Mucosa of descending colon (tissue), 3 donors: ENCODE data around the gene RRAS2. TPM values are rescaled to one million over a fixed set of nuclear protein-coding genes. Genes with fewer than 3 reads are reported as not detected.

Experiments used
- ATAC-seq: fragments of 200-7000 bp; cut with Tn5 transposase; one replicate; pipeline ENCODE4 v1.9.1; 2020; ENCODE audit warnings: mild to moderate bottlenecking, moderate library complexity
- DNase-seq, 3 donors: peaks; one replicate each; pipeline ENCODE4 v3.0.0-alpha.2; 2020
- H3K36me3 ChIP-seq: fragments of 200-600 bp; one replicate; pipeline ENCODE4 v1.8.0; 2021; ENCODE audit warnings: low read depth, mild to moderate bottlenecking
- H3K4me1 ChIP-seq: fragments of 200-600 bp; one replicate; pipeline ENCODE4 v1.8.0; 2021; ENCODE audit warnings: low read depth, mild to moderate bottlenecking
- H3K4me3 ChIP-seq: fragments of 200-600 bp; one replicate; pipeline ENCODE4 v1.8.0; 2021; ENCODE audit warnings: mild to moderate bottlenecking
- H3K9me3 ChIP-seq: fragments of 200-600 bp; one replicate; pipeline ENCODE4 v1.8.0; 2021; ENCODE audit warnings: mild to moderate bottlenecking
- CTCF ChIP-seq: fragments of 200-600 bp; IDR thresholded peaks from one replicate; pipeline ENCODE4 v1.8.0; 2022; ENCODE audit warnings: antibody characterized with exemption, mild to moderate bottlenecking
- intact Hi-C, 2 donors: fragments of 100-400 bp; cut with DNase I in 1 of 2; cut with micrococcal nuclease in 1 of 2; formaldehyde crosslinking; loops; one replicate each; pipeline versions ENCODE4 v1.11.0 to v1.11.1; 2022; cut with DNase I, micrococcal nuclease
- total RNA-seq, 3 donors: library from RNA; stranded (reverse); fragmentation: NEBNext Ultra II Directional in 2 of 3; extraction: Animal tissue kit (Norgen Biotek cat#: 25700) in 2 of 3; gene quantifications; one replicate each; pipeline versions ENCODE4 v1.2.1 to v1.2.4, GENCODE V29; 2021 to 2023
- donor health status: DM: no; HTN: no; CAD: no; lungs with moderate emphysema.
- donor health status: DM: no; HTN: no; CAD: no.
- donor health status: DM: no; HTN: yes; CAD: no.

Gene RRAS2
- total RNA-seq, 3 donors from 2014 or later, result 23.5 to 43.3 (median 27.6) TPM

GRCh38 chr11:14309425-14310192 is 49.4 kb downstream of the RRAS2 start:
- H3K4me1 ChIP-seq, result peaks cover 28% of the 10 kb centered on the region
- no peak overlapping the region for H3K4me3 ChIP-seq
- no peak for DNase-seq
- no peaks in the 10 kb centered on the region for H3K9me3 ChIP-seq
- no peak for ATAC-seq
- no peak for TF ChIP-seq CTCF
- H3K36me3 ChIP-seq, result no peaks in the 10 kb centered on the region
- intact Hi-C loops, result no loop called here

GRCh38 chr11:14308897-14309387 is 50.0 kb downstream of the RRAS2 start:
- ATAC-seq, result no peak
- Histone ChIP-seq H3K4me1 (peaks cover 27% of the 10 kb centered on the region), H3K9me3 (no peaks in the 10 kb centered on the region), H3K36me3 (no peaks in the 10 kb centered on the region), H3K4me3 (no peak overlapping the region)
- intact Hi-C loops, result no loop called here
- no peak for TF ChIP-seq CTCF
- DNase-seq, result no peak

- no peaks in the 10 kb centered on the region for H3K9me3 ChIP-seq
- peak; percentile 7 for TF ChIP-seq CTCF
- ATAC-seq, result peak; percentile 87
- H3K36me3 ChIP-seq, result no peaks in the 10 kb centered on the region
- DNase-seq, result peak in 1 of 3 donors; percentile 17
- intact Hi-C loops, result no loop called here
- H3K4me3 ChIP-seq, result no peak overlapping the region
- peaks cover 22% of the 10 kb centered on the region for H3K4me1 ChIP-seq
Measured at GRCh38 chr11:14308114-14308896, 50.7 kb downstream of the RRAS2 start.

- no peak for ATAC-seq
- no peak for TF ChIP-seq CTCF
- intact Hi-C loops, result no loop called here
Measured at GRCh38 chr11:14306481-14306880, 52.5 kb downstream of the RRAS2 start.

DNA sequence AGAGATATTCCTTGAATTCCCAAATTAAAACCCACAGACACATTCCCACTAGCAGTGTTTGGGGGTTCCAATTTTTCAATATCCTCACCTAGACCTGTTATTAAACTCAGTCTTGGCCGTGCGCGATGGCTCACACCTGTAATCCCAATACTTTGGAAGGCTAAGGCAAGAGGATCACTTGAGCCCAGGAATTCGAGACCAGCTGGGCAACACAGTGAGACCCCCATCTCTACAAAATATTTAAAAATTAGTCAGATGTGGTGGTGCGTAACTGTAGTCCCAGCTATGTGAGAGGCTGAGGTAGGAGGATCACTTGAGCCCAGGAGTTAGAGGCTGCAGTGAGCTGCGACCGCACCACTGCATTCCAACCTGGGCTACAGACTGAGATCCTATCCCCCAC is 53.3 kb downstream of the RRAS2 start:
- no peaks in the 10 kb centered on the region for H3K36me3 ChIP-seq
- no peak for TF ChIP-seq CTCF
- H3K4me1 ChIP-seq, result peaks cover 17% of the 10 kb centered on the region
- no peak overlapping the region for H3K4me3 ChIP-seq
- ATAC-seq (no peak), DNase-seq (no peak)
- no peaks in the 10 kb centered on the region for H3K9me3 ChIP-seq
- intact Hi-C loops, result no loop called here

More at GRCh38 chr11:14306481-14306880, 52.5 kb downstream of the RRAS2 start:
- Histone ChIP-seq H3K4me3 (no peak overlapping the region), H3K36me3 (no peaks in the 10 kb centered on the region), H3K4me1 (peaks cover 17% of the 10 kb centered on the region), H3K9me3 (no peaks in the 10 kb centered on the region)
- no peak for DNase-seq
